ENCODE data around the gene TUBB1.
"Not testable (repeated sequence)": the region's sequence is repeated elsewhere in the genome, so short reads cannot be mapped to it uniquely, and the experiment has no call there.

TUBB1 gene

GRCh38 chr20:59006167-59006863 is 12.9 kb upstream of the TUBB1 start:
- DNase-seq (ENCODE audit: low spot score) = peak; percentile 77

GRCh38 chr20:59006864-59007664 is 12.2 kb upstream of the TUBB1 start, which contains the start of gene CTSZ:
TSS of gene CTSZ (minus strand) at chr20:59007254. CDS start at chr20:59007128, 126 bp downstream.
- peak; percentile 91 for DNase-seq (ENCODE audit: low spot score)

- no peak for DNase-seq (ENCODE audit: low spot score)
These were observed 11.3 kb upstream of the TUBB1 start for GRCh38 chr20:59007665-59008511.

- no peak for DNase-seq (ENCODE audit: low spot score)
These were observed 10.4 kb upstream of the TUBB1 start for GRCh38 chr20:59008715-59009336.

- DNase-seq (ENCODE audit: low spot score) = no peak
These were observed 8.8 kb upstream of the TUBB1 start for GRCh38 chr20:59010321-59010994.

- peak; percentile 85 for DNase-seq (ENCODE audit: low spot score)
These were observed 8.0 kb upstream of the TUBB1 start for GRCh38 chr20:59010995-59011873.

- not testable (repeated sequence) for DNase-seq (ENCODE audit: low spot score)
These were observed 7.4 kb upstream of the TUBB1 start for GRCh38 chr20:59011874-59012157.

GRCh38 chr20:59013031-59013951 is 5.9 kb upstream of the TUBB1 start:
- DNase-seq (ENCODE audit: low spot score) = no peak

GRCh38 chr20:59013959-59014608 is 5.1 kb upstream of the TUBB1 start:
- DNase-seq (ENCODE audit: low spot score) = no peak

GRCh38 chr20:59014680-59015389 is 4.4 kb upstream of the TUBB1 start:
- DNase-seq (ENCODE audit: low spot score) = no peak

- DNase-seq (ENCODE audit: low spot score) = no peak
These were observed 3.8 kb upstream of the TUBB1 start for GRCh38 chr20:59015411-59015810.

- DNase-seq (ENCODE audit: low spot score) = no peak
These were observed 3.2 kb upstream of the TUBB1 start for GRCh38 chr20:59015812-59016711.

GRCh38 chr20:59016795-59017492 is 2.3 kb upstream of the TUBB1 start:
- no peak for DNase-seq (ENCODE audit: low spot score)

GRCh38 chr20:59017493-59018231 is 1.6 kb upstream of the TUBB1 start:
- no peak for DNase-seq (ENCODE audit: low spot score)

- no peak for DNase-seq (ENCODE audit: low spot score)
These were observed 412 bp upstream of the TUBB1 start for GRCh38 chr20:59018817-59019216.

Measured in AG08396 (cell line).